NCI-H446 treated with DMSO at 0.1 percent for 48 hours (cell line): ENCODE data around the gene ZER1.
"Not testable (repeated sequence)": the region's sequence is repeated elsewhere in the genome, so short reads cannot be mapped to it uniquely, and the experiment has no call there.

Experiments used
- DNase-seq: peaks from one replicate; lab custom pipeline; 2025; lab: John Stamatoyannopoulos, UW

Gene ZER1

DNA sequence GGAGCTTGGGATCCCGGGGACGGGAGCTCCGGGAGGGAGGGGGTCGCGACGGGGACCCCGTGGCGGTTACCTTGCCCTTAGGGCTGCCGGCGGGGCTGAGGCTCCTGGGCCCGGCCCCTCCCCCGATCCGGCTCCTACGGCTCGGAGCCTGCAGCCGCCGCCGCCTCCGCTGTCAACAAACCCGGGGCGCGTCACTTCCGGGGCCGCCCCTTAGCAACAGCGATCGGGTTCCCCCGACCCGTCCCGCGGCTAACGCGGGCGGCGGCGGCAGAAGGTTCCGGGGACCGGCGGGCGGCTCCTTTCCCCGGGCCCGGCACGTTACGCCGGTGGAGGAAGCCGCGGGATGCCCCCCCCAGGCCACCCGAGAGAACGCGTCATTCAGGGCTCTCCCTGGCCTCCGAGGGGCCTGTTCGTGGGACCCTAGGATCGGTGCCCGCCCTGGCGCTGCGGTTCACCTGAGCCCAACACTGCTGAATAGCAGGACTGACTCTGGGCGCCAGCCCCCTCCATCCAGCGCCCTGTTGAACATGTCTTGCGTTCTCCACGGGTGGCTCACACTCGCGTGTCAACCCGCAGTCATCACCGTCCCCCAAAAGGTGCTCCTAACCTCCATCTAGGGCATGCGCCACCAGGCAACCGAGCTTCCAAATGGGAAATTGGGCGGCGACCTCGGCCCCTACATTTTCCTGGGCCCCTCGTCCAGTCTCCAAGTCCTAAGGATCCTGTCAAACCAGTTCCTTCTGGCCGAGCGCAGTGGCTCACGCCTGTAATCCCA, at the start of gene ZER1:
ZER1 (minus strand) TSS at position 183 of the 775 bp plus-strand sequence. CDS start 16,362 bp downstream, outside the sequence.
- peak; percentile 40 for DNase-seq

DNA sequence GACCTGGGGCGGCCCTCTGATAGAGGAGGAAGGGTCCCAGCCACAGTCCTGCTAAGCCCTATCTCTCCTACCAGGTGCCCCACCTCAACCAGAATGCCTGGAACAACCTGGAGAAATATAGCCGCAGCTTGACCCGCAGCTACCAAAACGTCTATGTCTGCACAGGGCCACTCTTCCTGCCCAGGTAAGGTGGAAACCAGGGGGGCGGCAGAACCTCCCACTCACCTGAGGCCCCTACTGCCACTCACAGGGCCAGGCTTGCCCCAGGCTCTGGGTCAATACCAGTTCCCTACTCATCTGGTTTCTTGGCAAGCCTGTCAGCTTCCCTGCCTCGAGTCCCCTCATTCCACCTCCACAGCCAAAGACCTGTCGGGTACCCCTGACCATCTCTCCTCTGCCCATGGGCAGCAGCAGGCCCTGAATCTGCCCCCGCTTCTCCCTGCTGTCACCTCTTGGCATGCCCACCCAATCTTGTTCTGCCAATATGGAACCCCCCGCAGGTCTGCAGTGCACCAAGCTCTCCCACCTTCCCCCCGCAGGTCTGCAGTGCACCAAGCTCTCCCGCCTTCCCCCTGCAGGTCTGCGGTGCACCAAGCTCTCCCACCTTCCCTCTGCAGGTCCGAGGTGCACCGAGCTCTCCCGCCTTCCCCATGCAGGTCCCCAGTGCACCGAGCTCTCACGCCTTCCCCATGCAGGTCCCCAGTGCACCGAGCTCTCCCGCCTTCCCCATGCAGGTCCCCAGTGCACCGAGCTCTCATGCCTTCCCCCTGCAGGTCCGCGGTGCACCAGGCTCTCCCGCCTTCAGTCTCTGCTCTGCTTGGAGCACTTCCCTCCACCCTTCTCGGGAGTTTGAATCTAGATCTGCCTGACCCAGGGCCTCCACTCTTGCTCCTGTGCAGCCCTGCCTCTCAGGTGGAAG, 49.2 kb upstream of the ZER1 start:
- no peak for DNase-seq

DNA sequence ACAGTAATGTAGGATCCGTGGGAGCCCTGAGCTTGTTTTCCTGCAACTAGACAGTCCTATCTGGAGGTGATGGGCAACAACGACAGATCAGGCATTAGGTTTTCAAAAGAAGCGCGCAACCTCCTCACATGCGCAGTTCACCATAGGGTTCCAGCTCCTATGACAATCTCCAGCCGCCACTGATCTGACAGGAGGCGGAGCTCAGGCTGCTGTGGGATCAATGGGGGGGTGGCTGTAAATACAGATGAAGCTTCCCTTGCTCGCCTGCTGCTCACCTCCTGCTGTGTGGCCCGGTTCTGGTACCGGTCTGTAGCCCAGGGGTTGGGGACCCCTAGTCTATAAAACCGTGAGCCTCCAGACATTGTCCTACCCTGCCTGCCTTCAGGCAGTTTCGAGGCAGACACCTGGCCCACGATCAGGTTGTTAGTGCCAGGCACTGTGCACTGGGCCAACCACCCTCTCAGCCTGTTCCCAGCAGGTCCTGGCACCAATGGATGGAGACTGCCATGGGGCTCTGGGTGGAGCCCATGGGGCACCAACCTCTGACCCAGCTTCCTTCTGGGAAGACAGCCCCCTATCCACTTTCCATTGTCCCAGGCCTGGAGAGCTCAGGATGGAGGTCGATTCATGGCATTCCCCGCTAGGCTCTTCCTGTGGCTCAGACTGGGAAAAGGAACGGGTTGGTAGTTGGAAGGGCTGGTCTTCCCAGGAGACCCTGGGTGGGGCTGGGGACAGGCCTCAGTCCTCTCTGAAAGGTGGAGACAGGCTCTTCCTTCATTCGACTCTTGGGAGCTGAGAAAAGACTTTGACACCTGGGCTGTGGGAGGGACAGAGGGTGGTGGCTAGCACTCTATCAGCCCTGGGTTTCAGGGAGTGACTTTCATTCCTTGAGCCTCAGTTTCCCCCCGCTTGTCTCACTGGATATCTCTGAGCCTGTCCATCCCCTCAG, 48.3 kb upstream of the ZER1 start:
- no peak for DNase-seq

DNA sequence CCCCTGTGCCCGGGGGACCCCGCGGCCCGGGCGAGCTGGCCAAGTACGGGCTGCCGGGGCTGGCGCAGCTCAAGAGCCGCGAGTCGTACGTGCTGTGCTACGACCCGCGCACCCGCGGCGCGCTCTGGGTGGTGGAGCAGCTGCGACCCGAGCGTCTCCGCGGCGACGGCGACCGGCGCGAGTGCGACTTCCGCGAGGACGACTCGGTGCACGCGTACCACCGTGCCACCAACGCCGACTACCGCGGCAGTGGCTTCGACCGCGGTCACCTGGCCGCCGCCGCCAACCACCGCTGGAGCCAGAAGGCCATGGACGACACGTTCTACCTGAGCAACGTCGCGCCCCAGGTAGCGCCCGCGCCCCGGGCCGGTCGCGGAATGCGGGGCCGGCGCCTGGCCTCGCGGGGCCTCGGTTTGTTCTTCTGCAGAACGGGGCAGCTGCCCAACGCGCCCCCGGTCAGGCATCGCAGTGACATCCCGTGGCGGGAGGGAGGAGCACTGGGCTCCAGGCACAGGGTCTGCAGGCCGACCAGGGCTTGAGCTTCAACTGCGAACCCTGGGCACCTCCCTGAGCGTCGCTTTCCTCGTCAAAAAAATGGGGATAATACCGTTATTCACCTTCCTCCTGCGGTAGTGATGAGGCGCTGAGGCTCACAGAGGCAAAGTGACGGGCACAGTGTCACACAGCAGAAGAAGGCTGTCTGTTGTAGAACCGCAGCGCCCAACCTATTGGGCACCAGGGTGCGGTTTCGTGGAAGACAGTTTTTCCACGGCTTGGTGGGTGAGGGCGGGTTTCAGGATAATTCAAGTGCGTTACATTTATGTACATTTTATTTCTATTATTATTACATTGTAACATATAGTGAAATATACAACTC, 47.4 kb upstream of the ZER1 start:
- DNase-seq = no peak

DNA sequence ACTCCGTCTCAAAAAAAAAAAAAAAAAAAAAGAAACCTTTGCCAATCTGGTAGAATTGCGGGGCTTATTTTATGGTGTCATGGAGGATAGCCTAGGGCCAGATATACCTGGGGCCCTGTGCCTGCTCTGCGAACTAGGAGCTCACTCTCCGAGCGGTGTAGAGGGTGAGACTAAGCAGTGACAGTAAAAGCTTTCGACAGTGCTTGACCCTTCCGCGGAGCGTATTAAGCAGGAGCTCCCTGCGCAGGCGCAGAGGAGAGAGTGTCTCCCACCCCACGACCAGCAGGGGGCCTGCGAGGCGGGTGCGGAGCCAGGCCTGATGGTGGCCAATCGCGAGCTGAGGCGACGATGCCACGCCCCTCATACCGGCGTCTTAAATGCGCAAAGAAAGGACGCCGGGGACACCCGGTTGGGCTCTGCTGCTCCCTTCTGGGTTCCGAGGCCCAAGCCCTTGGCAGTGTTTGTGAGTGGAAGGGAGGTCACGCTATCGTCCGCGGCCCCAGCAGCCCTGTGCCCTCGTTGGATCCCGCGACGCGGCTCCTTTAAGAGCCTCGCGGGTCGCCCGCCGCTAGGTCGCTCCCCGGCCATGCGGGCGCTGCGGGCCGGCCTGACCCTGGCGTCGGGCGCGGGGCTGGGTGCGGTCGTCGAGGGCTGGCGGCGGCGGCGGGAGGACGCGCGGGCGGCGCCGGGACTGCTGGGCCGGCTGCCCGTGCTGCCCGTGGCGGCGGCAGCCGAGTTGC, 46.5 kb upstream of the ZER1 start, which contains the start of gene ENDOG:
ENDOG (plus strand) TSS at position 402 of the 740 bp plus-strand sequence; CDS start at position 587, 185 bp downstream.
- peak; percentile 78 for DNase-seq

DNA sequence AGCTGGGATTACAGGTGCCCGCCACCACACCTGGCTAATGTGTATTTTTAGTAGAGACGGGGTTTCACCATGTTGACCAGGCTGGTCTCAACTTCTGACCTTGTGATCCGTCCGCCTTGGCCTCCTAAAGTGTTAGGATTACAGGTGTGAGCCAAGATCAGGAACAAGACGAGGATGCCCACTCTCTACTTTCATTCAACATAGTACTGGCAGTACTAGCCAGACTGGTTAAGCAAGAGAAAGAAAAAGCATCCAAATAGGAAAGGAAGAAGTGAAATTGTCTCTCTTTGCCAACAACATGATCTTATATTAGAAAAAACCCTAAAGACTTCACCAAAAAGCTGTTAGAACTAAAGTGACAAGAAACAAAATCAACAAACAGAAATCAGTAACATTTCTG, 39.1 kb upstream of the ZER1 start:
- DNase-seq = no peak

DNA sequence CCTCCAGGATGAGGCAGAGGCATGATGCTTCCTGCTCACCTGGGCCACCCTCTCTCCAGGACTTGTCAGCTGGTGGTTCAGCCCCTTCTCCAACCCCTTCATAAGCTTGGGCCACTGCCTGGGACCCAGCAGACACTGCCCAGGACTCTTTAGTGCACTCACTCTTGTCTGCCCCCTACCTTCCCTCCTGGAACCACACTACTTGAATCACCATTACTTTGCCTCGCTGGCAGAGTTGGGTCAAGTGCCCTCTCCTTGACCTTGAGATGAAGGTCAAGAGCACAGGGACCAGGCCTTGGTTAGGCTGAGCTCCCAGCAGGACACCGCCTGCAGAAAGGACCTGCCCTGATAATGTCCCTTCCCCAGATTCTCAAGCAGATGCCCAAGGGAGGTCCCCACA, 38.1 kb upstream of the ZER1 start:
- no peak for DNase-seq

DNA sequence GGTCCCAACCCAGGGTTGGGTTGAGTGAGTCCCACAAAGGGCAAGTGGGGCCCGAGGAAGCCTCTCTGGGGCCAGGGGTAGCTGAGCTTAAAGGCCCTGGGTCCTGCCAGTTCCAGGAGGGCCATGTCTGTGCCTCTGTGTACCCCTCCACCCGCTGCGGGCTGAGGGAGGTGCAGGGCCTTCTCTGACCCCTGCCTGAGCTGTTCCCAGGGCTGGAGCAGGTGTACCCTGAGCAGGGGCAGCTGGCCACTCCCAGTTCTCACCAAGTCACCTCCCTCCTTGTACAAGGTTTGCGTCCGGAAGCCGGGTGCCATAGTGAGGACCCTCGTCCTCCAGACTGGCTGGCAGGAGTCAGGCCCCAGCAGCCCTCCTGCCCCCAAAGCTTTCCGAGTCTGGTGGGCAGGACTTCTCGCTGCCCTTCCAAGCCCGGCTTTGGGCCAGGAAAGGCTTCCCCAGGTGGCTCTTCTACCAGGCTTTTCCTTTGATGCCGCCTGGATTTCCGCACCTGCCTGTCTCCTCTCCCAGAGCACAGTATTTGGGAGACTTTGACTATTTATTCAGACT, 37.4 kb upstream of the ZER1 start:
- DNase-seq = no peak

DNA sequence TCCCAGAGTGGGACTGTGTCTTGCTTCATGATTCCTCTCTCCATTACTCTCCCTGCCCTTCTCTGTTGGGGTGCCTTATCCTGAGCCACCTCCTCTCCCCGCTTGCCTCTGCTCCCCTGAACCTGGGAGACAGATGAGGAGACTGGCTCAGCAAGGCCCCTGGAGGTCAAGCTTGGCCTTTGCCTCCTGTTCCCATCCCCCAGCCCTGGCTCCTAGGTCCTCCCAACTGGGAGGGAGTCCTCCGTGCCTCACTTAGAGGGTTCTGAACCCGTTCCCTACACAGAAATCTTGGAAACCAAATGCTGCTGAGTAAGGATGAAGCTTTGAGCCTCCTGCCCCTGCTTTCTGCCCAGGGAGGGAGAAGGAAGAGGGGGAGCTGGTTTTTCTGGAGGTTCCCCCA, 36.8 kb upstream of the ZER1 start:
- DNase-seq = no peak

DNA sequence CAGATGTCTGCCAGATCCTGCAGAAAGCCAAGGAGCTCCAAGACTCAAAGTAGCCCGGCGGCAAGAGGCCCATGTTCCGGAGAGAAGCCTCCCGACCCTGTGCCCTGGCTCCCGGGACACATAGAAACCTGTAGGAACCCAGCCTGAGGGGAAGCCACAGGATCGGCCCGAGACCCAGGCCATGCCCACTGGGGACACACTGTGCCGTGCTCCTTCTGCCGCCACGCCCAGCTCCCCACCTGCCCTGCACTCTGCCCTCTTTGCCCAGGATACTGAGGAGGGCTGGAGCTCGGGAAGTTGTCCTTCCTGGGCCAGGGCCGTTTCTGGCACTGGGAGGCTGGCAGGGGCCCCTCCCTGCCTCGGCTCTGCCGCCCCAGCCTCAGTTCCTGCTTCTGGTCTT, 36.1 kb upstream of the ZER1 start:
- DNase-seq = no peak

DNA sequence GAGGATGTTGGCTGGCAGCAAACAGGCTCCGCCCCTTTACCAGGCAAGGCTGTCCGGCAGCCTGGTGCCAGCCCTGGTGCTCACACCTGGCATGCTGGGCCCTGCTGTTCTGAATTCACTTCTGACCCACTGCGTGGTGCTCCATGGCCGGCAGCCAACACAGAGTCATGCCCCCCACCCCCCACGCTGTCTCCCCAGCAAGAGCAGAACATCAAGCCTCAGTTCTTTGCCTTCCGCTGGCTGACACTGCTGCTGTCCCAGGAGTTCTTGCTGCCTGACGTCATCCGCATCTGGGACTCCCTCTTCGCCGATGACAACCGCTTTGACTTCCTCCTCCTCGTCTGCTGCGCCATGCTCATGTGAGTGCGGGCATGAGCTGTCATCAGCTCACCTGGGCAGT, 33.9 kb upstream of the ZER1 start:
- DNase-seq = no peak

DNA sequence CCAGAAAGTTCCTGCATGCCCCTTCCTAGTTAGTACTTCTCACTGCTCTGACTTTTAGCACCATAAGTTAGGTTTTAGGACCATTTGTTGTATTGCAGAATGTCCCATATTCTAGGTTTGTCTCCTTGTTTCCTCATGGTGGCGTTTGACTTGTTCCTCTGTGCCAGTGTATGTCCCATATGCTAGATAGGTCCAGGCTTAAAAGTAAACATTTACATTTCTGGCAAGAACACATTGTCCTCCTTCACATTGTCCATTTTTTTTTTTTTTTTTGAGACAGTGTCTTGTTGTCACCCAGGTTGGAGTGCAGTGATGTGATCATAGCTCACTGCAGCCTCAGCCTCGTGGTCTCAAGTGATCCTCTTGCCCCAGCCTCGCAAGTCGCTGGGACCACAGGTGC, 30.8 kb upstream of the ZER1 start:
- DNase-seq = no peak

DNA sequence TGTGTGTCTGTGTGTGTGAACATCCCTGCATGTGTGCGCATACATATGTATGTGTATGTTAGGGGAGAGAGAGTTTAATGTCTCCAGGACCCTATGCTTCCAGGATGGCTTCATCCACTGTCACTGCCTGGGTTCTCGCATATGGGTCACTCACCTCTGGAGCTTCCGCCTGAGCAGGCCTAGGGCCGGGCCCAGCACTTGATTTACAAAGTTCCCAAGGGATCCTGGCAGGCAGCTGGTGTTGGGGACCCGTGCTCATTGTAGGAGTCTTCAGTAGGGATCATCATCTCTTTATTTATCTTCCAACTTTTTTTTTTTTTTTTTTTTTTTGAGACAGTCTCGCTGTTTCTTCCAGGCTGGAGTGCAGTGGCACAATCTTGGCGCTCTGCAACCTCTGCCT, 28.3 kb upstream of the ZER1 start:
- no peak for DNase-seq

DNA sequence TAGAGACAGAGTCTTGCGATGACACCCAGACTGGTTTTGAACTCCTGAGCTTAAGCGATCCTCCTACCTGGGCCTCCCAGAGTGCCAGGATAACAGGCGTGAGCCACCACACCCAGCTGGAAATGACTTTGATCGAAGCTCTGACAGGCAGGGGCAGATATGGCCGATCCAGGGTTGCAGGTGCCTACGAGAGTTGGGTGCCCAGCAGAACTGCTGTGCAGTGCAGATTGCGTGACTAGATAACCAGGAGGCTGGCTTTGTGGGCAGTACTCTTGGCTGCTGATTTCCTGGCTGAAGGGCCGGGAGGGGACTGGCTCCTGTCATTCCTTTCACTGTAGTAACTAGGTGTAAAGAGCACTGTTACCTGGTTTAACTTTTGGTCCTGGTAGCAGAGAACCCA, 27.2 kb upstream of the ZER1 start:
- DNase-seq = no peak

DNA sequence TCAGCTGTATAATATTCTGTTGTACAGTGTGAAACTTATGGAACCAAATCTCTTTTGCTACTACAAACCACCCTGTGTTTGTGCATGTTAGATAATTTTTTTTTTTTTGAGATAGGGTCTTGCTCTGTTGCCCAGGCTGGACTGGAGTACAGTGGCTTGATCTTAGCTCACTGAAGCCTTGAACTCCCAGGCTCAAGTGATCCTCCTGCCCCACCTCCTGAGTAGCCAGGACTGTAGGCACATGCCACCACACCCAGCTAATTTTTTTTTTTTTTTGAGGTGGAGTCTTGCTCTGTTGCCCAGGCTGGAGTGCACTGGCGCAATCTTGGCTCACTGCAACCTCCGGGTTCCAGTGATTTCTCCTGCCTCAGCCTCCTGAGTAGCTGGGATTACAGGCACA, 23.2 kb upstream of the ZER1 start:
- DNase-seq = not testable (repeated sequence)

DNA sequence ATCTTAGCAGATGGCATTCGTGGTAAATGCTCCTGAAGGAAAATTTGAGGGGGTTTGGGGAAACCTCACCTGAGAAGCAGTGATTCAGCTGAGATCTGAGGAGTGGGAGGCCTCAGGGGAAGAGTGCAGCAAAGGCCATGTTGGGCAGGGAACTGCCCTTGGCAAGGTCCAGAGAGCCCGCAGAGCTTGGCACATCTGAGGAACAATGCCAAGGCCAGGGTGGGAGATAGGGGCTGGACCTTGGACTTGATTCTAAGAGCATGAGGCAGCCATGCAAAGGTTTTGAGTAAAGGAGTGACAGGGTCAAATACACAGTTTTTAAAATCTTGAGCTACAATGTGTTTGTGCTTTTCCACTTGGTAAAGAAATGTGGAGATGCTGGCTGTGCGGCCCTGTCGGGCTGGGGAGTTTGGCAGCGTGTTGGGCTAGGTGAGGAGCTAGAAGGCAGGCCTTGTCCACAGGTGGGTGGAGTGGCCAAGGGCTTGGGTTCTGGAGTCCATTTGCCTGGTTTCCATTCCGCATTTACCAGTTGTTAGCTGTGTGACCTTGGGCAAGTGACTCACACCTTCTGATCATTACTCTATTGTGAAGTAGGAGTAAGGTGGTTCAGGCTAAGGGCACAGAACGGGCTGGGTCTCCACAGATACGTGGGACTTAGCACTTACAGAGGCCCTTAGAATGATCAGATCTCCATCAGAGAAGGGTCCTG, 21.4 kb upstream of the ZER1 start:
- DNase-seq = no peak

DNA sequence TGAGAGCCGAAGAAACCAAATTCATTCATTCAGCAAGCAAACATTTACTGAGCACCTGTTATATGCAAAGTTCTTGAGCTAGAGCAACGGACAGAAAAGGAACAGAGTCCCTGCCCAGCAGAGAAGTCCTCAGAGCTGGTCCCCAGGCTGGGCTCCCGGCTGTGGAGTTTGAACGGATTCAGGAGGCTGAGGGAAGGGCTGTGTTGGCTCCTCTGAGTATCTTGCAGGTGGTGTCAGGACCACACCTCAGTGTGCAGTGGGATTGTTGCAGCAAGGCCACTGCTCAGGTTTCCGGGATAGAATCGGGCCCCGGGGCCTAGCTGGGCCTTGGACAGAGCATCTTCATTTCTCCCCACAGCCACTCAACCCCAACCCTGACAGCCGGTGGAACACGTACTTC, 20.4 kb upstream of the ZER1 start:
- no peak for DNase-seq

DNA sequence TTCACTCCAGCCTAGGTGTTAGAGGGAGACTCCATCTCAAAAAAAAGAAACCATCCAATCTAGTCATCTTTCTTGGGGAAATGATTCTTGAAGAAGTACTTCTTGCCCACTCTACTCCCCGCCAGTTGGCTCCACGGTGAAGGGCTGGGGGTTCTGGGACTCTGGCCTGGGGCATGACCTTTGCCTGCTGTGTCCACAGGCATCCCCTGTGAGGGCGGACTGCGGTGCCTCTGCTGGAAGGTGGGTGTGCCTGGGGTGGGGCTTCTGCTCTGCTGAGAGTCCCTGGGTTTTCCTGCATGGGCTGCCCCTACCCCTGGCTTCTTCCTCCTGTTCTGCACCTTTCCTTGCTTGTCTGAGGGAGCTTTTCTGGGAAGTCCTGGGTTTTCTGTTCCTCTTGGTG, 18.8 kb upstream of the ZER1 start:
- no peak for DNase-seq

DNA sequence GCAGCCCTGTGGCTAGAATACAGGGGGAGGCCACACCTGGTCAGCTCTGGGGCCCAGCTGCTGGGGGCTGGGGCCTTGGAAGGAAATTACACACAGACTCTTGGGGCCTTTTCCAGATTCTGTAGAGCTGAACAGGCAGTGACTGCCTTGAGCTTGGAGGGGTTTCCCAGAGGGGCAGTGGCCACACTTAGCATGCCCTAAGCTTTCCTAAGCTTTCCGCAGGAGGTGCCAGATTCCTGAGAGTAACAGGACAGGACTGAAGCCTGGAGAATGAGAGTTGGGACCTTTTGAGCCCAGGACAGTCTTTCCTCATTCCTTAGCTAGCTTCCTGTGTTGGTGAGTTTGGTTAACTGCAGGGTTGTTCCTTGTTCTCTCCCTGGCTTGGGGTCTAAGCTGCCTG, 16.7 kb upstream of the ZER1 start:
- no peak for DNase-seq
